Left hindlimb (tissue), 1 donor: ENCODE measurements around the gene PRDM12.

Experiments used
- DNase-seq: peaks from one replicate; pipeline ENCODE4 v3.0.0-alpha.2; 2018

Gene PRDM12

GRCh38 chr9:130664251-130665028 is at the start of gene PRDM12:
TSS of gene PRDM12 (plus strand) at chr9:130664594. CDS start at chr9:130664654, 60 bp downstream.
- DNase-seq: no peak

GRCh38 chr9:130616451-130616850 is 47.9 kb upstream of the PRDM12 start:
- no peak for DNase-seq

- DNase-seq: no peak
Measured at GRCh38 chr9:130623466-130623865, 40.9 kb upstream of the PRDM12 start.

GRCh38 chr9:130624154-130624553 is 40.2 kb upstream of the PRDM12 start:
- no peak for DNase-seq

DNA sequence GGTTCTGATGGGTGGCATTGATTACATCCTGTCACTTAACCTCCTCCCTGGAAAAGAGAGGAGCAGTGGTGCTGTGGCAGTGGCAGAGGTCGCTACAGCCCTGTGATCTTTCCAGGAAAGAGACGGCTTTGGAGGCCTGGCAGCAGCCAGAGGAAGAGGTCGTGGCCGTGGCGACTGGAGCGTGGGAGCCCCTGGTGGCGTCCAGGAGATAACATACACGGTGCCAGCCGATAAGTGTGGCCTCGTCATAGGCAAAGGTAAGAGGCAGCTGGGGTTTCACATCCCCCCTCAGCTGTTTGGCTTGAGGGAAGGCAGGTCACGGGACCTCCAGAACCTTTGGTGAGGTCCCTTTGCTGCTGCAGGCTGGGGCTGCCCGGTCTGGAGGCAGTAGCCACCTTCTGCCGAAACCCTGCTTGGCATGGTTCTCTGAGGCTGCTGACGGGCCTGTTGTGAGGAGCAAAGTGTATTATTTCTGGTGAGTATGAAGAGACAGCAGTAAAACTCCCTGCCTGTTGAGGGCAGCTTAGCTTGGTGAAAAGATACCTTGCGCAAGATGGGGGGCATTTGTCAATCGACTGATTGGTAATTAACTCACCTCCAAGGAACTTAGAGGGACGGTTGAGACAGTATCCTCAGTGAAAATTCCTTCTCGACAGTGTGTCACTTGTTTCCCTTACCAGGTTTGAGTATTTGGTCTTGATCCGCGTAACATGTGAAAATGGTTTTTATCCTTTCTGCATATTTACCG is 38.0 kb upstream of the PRDM12 start:
- no peak for DNase-seq

DNA sequence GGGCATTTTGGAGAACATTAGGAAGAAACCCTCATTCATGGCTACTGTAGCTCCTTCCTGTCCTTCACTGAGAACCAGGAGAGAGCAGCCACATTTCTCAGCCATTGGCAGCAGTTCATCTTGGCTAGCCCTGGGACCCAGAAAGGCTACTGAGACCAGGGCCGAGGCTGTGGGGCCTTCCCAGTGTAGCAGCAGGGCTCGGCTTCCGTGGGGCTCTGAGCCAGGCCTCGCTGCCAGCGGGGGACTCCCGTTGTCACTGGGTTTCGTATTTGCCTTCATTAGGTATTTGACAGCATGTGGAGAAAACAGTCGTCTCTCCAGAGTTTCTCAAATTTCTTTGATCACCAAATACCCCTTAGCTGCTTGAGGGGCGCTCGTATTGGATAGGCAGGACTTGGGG is 37.3 kb upstream of the PRDM12 start:
- no peak for DNase-seq

- DNase-seq: no peak
Measured at GRCh38 chr9:130627896-130628792, 36.2 kb upstream of the PRDM12 start.

DNA sequence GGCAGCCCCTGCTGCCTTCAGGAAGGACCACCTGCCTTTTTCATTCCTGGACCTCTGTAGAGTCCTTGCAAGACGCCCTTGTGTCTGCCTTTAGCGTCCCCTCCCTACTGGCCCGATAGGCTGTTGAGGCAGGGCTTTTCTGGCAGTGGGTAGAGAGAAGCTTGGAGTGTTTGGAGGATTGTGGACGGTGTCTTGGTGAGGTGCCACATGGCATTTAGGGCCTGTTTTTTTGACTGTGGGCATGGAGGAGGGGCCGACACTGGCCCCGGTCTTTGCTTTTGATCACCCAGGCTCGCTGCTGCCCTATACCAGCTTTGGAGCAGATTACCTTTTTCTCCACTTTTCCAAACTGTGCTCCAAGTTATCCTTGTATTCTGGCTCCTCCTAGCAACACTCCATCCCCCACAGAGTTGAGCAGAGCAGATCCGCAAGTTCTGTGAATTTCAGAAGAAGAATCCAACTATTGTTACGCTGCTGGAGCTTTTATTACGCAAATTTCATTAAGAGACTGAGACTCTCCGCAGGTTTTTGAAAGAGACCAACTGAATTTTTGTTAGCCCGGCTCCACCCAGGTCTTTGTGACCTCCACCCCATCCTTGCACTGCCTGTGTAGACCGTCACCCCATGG is 34.8 kb upstream of the PRDM12 start:
- no peak for DNase-seq

DNA sequence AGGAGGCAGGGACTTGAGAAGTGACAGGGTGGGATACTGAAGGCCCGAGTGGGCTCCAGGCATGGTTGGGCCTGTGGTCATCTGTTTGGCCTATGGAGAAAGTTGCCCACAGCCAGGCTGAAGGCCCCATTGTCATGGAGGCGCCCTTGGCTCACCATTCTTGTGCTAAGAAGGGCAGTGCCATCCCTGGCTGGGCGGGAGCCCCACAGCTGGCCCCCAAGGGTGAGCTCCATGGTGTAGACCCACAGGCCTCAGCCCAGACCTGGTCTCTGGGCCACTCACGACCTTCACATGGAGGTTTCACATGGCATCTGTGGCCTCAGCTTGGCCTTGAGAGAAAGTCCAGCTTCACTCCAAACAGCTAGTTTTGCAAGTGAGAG is 34.3 kb upstream of the PRDM12 start:
- DNase-seq: no peak

DNA sequence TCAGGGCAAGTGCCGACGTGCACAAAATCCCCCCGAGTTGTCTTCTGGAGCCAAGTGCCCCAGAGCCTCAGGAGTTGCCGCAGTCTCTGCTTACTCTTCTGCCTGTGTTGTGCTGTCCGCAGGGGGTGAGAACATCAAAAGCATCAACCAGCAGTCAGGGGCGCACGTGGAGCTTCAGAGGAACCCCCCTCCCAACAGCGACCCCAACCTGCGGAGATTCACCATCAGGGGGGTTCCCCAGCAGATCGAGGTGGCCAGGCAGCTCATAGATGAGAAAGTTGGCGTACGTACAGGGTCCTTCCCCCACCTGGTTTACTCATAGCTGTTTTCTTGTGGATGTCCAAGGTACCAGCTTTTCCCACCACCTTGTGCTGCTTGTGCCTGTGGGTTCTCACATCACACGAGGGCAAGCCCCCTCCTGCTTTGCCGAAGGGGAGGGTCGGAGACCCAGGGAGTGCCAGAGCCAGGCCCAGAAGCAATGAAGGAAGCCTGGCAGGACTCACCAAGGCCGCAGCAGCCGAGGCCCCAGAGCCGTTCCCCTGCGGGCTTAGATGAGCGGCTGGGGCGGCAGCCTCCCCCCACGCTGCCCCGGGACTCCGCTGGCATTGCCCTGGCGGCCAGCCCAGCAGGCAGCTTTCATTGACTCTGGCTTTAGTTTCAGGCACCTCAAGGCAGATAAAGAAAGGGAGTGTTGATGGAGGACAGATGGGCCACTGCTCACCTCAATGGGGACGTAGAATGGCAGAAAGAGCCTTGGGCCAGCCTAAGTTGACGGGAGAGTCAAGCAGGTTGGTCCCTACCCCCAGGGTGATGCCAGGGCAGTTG is 33.7 kb upstream of the PRDM12 start:
- no peak for DNase-seq

DNA sequence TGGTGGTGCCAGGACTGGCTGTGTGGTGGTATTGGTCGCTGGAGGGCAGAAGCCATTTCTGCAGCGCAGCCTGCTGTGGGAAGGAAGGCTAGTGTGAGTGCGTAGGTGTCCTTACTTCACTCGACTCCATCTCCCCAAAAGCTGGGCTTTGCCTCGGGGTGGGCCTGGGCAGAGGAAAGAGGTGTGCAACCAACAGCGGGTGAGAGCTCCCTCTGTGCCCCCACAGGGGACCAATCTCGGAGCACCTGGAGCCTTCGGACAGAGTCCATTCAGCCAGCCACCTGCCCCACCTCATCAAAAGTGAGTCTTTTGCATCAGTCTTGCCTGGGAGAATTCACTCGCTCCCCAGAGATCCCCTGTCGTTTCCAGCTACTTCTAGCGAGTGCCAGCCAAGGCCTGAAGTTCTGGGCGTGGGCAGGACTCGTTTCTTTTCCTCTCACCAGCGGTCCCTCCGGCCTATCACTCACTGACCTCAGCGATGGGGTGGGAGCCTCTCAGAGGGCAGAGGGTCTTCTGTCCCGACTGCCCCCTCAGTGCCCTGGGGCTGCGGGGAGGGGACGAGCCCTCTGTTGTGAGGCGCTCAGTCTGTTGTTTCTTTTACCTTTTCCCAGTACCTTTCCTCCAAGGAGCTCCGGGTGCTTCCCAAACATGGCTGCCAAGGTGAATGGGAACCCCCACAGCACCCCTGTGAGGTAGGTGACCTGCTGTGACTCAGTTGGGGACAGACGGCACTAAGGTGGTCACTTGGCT is 32.9 kb upstream of the PRDM12 start:
- no peak for DNase-seq

DNA sequence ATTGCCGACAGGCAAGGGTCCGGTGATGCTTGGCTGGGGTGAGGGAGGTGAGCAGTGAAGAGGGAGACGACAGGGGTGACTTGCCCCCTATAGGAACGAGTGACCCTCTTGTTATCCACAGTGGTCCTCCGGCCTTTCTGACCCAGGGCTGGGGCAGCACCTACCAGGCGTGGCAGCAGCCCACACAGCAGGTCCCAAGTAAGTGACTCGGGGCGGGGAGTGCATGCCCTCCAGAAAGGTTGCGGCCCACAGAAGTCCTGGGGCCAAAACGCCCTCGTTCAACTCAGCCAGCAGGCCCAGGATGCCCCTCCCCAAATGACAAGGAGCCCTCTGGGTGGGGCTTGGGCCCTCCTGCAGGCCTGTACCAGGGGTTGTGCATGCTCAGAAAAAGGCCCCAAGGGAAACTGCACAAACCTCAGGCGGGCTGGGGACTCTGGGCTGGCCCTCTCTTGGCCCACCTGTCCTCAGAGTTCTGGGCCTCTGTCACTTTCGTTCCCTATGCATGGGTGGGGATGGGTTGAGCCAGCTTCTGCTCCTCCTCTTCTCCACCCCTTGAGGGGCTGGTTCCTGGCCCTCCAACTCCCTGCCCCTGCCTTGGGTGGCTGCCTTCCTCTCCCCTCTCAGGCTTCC is 32.2 kb upstream of the PRDM12 start:
- no peak for DNase-seq

GRCh38 chr9:130632841-130633240 is 31.6 kb upstream of the PRDM12 start:
- no peak for DNase-seq

GRCh38 chr9:130633336-130634190 is 30.8 kb upstream of the PRDM12 start:
- DNase-seq: no peak

- no peak for DNase-seq
Measured at GRCh38 chr9:130634191-130634768, 30.1 kb upstream of the PRDM12 start.

DNA sequence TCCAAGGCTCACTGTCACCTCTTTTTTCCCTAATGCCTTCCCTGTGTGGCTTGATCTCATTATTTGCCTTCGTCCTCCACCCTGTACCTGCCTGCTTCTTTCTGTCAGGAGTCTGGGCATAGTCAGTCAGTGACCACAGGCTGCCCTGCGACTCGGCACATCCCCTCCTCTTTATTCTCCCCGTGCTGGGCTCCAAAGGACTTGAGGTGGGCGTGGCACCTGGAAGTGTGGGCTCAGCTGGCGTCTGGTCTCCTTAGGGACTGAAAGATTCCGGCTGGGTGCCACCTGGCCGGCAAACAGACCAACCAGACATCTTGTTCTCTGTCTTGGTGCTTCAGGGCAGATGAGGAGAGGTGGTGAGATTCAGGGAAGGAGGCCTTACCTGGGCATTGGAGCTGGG is 29.6 kb upstream of the PRDM12 start:
- DNase-seq: no peak

DNA sequence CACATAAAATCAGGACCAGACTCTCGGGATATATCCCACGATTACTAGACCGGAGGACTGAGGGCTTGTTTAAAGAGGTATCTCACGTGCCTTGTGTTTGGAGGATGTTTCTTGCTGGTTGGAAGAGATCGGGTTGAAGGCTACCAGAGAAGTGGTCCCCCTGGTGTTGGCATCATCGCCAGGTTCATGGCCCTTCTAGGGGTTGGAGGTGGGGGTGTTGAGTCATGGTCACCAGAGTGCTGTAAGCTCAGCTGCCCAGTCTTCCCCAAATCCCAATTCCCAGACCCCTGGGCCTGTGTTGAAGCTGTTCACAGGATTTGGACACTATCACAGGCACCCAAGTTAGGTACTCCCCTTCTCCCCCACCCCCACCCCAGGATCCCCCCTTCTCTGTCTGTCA is 29.1 kb upstream of the PRDM12 start:
- DNase-seq: no peak

DNA sequence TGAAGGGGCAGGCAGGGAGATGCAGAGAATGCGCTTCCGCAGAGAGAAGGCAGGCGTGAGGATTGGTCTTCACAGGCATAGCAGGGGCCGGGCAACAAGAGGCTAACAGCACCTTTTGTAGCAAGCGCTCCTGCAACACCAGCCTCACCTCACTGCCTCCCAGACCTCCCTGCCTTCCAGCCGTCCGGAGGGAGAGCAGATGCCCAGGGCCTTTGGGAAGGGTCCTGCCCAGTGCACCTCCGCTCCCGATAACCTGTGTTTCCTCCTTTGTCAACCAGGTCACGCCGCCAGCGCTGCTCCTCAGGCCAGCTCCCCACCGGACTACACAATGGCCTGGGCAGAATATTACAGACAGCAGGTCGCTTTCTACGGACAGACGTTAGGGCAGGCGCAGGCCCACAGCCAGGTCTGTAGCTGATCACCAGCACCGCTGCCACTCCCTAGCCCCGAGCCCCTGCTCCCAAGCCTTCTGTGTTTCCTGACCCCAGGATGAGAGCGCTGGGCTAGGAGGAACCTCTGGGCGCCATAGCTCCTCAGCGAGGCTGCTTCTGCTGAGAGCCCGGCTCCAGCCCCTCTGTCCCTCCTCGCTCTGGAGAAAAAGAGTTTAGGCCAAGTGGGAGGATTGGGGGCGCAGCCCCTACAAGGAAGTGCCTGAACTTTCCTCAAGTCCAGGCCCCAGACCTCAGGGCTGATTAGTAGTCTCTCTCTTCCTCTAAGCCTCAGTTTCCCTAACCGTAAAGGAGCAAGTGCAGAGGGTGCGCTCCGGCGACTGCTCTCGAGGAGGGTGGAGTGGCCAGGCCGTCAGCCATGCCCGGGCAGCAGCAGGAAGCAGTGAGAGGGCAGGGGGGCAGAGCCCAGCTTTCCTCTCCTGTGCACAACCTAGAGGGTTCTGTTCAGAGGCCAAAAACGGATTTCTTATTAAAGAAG is 28.4 kb upstream of the PRDM12 start:
- DNase-seq: no peak
